ENCODE data around the gene USP49.
"Not testable (repeated sequence)": the region's sequence is repeated elsewhere in the genome, so short reads cannot be mapped to it uniquely, and the experiment has no call there.

USP49 gene

DNA sequence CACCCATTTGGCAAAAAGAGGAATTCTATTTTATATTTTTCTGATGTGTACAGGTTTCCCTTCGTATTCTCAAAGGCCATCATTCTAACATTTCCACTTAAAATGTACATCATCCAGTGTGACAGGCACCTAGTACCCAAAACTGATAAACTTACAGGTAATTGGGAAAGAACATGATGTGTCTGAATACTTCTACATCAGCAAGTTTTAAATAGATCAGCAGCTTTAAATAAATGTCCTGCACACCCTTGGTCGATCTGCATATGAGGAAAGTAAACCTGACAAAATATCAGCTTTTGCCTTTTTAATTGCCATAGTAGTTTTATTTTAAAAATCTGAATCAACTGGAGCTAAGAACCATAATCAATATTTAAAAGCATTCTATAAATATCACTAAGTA, 81.2 kb downstream of the USP49 start:
- no peak overlapping the region for H3K27ac ChIP-seq
- TF ChIP-seq ZFX (IDR thresholded peaks at IDR 0.05; ENCODE audit: borderline replicate concordance), result no peak
- TF ChIP-seq, protein P1, sequence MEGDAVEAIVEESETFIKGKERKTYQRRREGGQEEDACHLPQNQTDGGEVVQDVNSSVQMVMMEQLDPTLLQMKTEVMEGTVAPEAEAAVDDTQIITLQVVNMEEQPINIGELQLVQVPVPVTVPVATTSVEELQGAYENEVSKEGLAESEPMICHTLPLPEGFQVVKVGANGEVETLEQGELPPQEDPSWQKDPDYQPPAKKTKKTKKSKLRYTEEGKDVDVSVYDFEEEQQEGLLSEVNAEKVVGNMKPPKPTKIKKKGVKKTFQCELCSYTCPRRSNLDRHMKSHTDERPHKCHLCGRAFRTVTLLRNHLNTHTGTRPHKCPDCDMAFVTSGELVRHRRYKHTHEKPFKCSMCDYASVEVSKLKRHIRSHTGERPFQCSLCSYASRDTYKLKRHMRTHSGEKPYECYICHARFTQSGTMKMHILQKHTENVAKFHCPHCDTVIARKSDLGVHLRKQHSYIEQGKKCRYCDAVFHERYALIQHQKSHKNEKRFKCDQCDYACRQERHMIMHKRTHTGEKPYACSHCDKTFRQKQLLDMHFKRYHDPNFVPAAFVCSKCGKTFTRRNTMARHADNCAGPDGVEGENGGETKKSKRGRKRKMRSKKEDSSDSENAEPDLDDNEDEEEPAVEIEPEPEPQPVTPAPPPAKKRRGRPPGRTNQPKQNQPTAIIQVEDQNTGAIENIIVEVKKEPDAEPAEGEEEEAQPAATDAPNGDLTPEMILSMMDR (IDR thresholded peaks at IDR 0.05), result no peak

DNA sequence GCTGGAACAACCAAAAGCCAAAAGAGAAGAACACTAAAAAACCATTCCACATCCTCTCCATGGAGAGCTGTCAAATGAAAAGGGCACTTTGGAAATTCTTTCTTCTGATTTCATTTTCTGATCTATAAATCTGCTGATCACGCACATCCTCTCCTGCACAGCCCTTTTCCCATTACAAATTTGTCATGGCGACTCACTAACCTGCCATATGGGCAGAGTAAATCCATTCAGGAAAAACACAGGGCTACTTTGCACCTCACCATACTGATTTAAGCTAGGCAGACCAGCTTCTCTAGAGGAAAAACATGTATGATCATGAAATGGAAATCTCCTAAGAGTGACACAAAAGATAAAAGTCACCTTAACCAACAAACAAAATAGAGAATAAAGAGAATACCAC, 81.7 kb downstream of the USP49 start:
- TF ChIP-seq, protein P1 (IDR thresholded peaks at IDR 0.05), result no peak
- no peak for TF ChIP-seq ZFX (IDR thresholded peaks at IDR 0.05; ENCODE audit: borderline replicate concordance)
- H3K27ac ChIP-seq, result no peak overlapping the region

DNA sequence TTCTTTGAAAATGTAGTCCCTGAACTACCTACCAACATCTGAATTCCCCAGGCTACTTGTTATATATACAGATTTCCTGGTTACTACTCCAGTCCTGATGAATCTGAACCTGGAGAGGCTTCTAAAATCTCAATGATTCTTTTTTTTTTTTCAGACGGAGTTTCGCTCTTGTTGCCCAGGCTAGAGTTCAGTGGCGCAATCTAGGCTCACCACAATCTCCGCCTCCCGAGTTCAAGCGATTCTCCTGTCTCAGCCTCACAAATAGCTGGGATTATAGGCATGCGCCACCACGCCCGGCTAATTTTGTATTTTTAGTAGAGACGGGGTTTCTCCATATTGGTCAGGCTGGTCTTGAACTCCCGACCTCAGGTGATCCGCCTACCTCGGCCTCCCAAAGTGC, 83.2 kb downstream of the USP49 start:
- H3K27ac ChIP-seq, result not testable (repeated sequence)

DNA sequence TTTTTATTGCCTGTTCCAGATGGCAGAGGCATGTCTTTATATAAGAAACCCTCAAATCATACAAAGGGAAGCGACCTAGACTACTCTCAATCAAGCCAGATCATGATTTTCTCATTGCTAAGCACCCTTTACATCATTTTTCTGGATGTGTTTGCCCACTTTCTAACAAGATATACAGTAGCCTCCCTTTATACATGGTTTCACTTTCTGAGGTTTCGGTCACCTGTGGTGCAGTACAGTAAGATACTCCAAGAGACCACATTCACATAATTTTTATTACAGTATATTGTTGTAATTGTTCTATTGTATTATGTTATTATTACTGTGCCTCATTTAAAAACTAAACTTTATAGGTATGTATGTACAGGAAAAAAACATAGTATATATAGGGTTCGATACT, 84.1 kb downstream of the USP49 start:
- no peak for TF ChIP-seq ZFX (IDR thresholded peaks at IDR 0.05; ENCODE audit: borderline replicate concordance)
- TF ChIP-seq, protein P1 (IDR thresholded peaks at IDR 0.05), result no peak
- H3K27ac ChIP-seq, result no peak overlapping the region

DNA sequence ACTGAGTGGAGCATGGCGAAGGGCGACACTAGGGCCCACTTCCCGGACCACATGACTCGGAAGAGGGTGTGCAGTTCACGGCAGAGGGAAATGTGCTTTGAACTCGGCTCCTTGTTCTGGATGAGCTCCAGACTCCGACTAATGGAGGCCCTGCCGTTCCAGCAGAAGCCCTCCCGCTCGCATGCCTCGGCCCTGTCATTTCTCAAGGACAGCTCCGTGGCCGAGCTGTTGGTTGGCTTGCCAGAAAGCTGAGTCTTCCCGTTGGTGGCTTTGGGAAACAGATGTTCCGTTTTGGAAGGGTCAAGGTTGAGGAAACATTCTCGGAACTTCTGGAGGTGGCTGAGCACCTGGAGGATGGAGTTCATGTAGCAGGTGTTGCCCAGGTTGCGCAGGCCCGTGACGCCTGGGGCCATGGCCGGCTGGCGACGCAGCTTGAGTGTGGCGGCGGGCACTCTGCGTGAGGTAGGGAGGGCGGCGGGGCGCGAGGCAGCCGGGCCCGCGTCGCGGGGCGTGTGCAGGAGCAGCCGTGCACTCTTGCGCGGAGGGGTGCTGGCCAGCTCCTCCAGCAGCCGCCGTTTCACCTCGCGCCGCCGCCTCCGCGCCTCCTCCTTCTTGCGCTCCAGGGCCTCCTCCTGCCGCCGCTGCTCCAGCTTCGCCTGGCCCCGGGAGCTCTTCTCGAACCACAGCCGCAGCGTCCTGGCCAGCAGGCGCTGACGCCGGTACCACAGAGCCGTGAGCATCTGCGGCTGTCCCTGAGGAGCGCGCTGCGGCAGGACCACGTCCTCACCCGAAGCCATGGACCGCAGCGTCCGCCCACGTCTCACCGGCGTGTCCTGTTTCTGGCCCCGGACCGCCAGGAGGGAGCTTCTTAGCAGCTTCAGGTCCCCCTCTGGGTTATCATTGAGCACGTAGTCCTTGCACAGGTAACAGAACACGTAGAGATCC, 89.1 kb downstream of the USP49 start:
- no peak overlapping the region for H3K27ac ChIP-seq
- TF ChIP-seq, protein P1 (IDR thresholded peaks at IDR 0.05), result no peak
- no peak for TF ChIP-seq ZFX (IDR thresholded peaks at IDR 0.05; ENCODE audit: borderline replicate concordance)

DNA sequence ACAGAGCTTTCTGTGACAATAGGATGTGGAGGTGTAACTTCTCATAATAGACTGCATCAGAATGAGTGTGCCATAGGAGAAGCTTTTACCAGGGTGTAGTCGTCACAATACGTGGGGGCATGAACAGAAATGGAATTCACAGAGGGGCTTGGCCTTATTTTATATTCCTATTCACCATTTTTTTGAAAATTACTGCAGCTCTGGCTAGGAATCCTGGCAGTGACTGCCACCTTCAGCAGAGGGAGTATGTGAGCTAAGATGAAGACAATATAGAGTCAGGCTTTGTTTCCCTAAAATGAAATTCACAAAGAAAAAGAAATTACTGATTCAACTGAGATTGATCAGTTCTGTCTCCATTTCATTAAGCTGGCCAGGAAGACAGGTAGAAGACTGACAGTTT, 93.8 kb downstream of the USP49 start:
- H3K27ac ChIP-seq, result no peak overlapping the region
- TF ChIP-seq, protein P1 (IDR thresholded peaks at IDR 0.05), result peak; percentile 21
- TF ChIP-seq ZFX (IDR thresholded peaks at IDR 0.05; ENCODE audit: borderline replicate concordance), result no peak

DNA sequence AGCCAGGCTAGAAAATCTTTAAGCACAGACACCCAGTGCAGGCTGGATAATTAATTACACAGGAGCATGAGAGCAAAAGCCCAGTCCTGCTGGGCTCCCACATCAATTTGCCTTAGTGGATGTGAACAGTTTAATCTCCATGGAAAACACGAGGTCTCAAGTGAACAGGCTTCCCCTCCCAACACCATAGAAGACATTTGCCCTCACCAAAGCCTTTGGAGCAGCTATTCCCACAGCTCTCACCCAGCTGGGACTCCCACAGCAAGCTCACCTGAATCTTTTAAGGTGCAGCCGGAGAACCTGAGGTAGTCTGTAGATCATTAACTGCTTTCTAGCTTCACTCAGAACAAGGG, 95.6 kb downstream of the USP49 start:
- no peak overlapping the region for H3K27ac ChIP-seq
- no peak for TF ChIP-seq ZFX (IDR thresholded peaks at IDR 0.05; ENCODE audit: borderline replicate concordance)
- TF ChIP-seq, protein P1 (IDR thresholded peaks at IDR 0.05), result no peak

Data from 22Rv1 (cell line).